Head of caudate nucleus (tissue), 42 donors: ENCODE results near the gene TM9SF2.

Experiments
- DNase-seq, 42 donors: peaks; one replicate each; pipeline versions ENCODE4 v3.0.0 to v3.0.0-alpha.2; 2020 to 2021; ENCODE audit warnings: mixed read lengths in 7 of 42
- intact Hi-C: fragments of 100-400 bp; cut with DNase I; formaldehyde crosslinking; loops from one replicate; pipeline ENCODE4 v1.15.0; 2022

TM9SF2 gene

GRCh38 chr13:99523838-99524237 is 22.6 kb downstream of the TM9SF2 start:
- peak in 9 of 42 donors; percentile 10 to 67 (median 35) for DNase-seq
- intact Hi-C loops, result no loop called here

GRCh38 chr13:99525967-99526366 is 24.7 kb downstream of the TM9SF2 start:
- no peak for DNase-seq
- intact Hi-C loops, result no loop called here

- intact Hi-C loops, result no loop called here
- no peak for DNase-seq
Measured at GRCh38 chr13:99526549-99526948, 25.3 kb downstream of the TM9SF2 start.

GRCh38 chr13:99527301-99527700 is 26.0 kb downstream of the TM9SF2 start:
- intact Hi-C loops, result no loop called here
- no peak for DNase-seq

GRCh38 chr13:99528547-99528946 is 27.3 kb downstream of the TM9SF2 start:
- intact Hi-C loops, result no loop called here
- peak in 10 of 42 donors; percentile 10 to 54 (median 20) for DNase-seq

- intact Hi-C loops, result no loop called here
Measured at GRCh38 chr13:99536023-99536422, 34.8 kb downstream of the TM9SF2 start.

GRCh38 chr13:99540530-99540929 is 39.3 kb downstream of the TM9SF2 start:
- DNase-seq, result no peak
- intact Hi-C loops, result no loop called here

More at GRCh38 chr13:99536023-99536422, 34.8 kb downstream of the TM9SF2 start:
- no peak for DNase-seq

GRCh38 chr13:99542788-99543406 is 41.6 kb downstream of the TM9SF2 start:
- intact Hi-C loops, result no loop called here
- peak in 4 of 42 donors; percentile 12 to 22 (median 18) for DNase-seq

- DNase-seq, result no peak
- intact Hi-C loops, result no loop called here
Measured at GRCh38 chr13:99545361-99545760, 44.1 kb downstream of the TM9SF2 start.

- intact Hi-C loops, result no loop called here
- DNase-seq, result no peak
Measured at GRCh38 chr13:99545979-99546378, 44.7 kb downstream of the TM9SF2 start.

GRCh38 chr13:99546878-99547277 is 45.6 kb downstream of the TM9SF2 start:
- intact Hi-C loops, result no loop called here

GRCh38 chr13:99548448-99548847 is 47.2 kb downstream of the TM9SF2 start:
- intact Hi-C loops, result no loop called here

More at GRCh38 chr13:99546878-99547277, 45.6 kb downstream of the TM9SF2 start:
- DNase-seq, result no peak

GRCh38 chr13:99553033-99553432 is 51.8 kb downstream of the TM9SF2 start:
- no peak for DNase-seq
- intact Hi-C loops, result no loop called here

More at GRCh38 chr13:99548448-99548847, 47.2 kb downstream of the TM9SF2 start:
- DNase-seq, result no peak

GRCh38 chr13:99555149-99555548 is 53.9 kb downstream of the TM9SF2 start:
- no peak for DNase-seq
- intact Hi-C loops, result no loop called here

- no peak for DNase-seq
- intact Hi-C loops, result no loop called here
Measured at GRCh38 chr13:99556867-99557443, 55.7 kb downstream of the TM9SF2 start.

- DNase-seq, result no peak
- intact Hi-C loops, result no loop called here
Measured at GRCh38 chr13:99558570-99559180, 57.4 kb downstream of the TM9SF2 start.

GRCh38 chr13:99559560-99559959 is 58.3 kb downstream of the TM9SF2 start:
- intact Hi-C loops, result no loop called here
- DNase-seq, result no peak

- intact Hi-C loops, result no loop called here
Measured at GRCh38 chr13:99563404-99563803, 62.1 kb downstream of the TM9SF2 start.

GRCh38 chr13:99564386-99564785 is 63.1 kb downstream of the TM9SF2 start:
- DNase-seq, result no peak

More at GRCh38 chr13:99563404-99563803, 62.1 kb downstream of the TM9SF2 start:
- DNase-seq, result no peak

GRCh38 chr13:99565478-99566124 is 64.3 kb downstream of the TM9SF2 start:
- no peak for DNase-seq
- intact Hi-C loops, result no loop called here

More at GRCh38 chr13:99564386-99564785, 63.1 kb downstream of the TM9SF2 start:
- intact Hi-C loops, result no loop called here
